ENCODE measurements around the gene COBLL1.

DNA sequence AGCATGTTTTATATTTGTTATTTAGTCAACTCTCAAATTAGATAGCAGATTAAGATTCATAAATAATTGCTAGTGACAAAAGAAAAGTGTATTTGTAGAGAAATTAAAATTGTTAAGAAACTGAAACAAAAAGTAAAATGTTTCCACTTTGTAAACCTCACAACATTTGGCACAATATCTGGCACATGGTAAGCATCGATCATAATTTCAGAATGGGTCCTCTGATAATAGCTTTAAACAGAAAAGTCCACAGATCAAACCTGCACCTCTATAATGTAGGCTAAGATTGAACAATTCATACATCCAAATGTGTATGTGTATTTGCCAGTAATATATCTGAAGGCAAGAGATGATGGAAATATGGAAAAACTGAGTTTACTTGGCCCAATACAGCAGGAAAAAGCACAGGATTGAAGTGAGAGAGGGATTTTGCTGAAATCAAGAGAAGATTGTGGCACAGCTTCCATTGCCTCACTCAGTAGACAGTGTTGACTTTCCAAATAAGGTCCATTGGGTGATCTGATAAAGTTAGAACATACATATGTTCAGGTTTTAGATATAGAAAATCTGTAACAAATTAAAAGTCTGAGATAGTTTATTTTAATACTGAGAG is 39.4 kb downstream of the COBLL1 start:
- no peak for TF ChIP-seq EZH2 (IDR thresholded peaks at IDR 0.05; ENCODE audit: borderline replicate concordance, low read length)
- TF ChIP-seq, protein P1, sequence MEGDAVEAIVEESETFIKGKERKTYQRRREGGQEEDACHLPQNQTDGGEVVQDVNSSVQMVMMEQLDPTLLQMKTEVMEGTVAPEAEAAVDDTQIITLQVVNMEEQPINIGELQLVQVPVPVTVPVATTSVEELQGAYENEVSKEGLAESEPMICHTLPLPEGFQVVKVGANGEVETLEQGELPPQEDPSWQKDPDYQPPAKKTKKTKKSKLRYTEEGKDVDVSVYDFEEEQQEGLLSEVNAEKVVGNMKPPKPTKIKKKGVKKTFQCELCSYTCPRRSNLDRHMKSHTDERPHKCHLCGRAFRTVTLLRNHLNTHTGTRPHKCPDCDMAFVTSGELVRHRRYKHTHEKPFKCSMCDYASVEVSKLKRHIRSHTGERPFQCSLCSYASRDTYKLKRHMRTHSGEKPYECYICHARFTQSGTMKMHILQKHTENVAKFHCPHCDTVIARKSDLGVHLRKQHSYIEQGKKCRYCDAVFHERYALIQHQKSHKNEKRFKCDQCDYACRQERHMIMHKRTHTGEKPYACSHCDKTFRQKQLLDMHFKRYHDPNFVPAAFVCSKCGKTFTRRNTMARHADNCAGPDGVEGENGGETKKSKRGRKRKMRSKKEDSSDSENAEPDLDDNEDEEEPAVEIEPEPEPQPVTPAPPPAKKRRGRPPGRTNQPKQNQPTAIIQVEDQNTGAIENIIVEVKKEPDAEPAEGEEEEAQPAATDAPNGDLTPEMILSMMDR (IDR thresholded peaks at IDR 0.05; ENCODE audit: low read length): no peak

Measured in OCI-LY1 (cell line).